Small intestine (tissue), 7 donors: ENCODE measurements around the gene MIS18BP1. TPM values are rescaled to one million over a fixed set of nuclear protein-coding genes. Genes with fewer than 3 reads are reported as not detected.

Experiments used
- DNase-seq, 2 donors: peaks; one replicate each; pipeline versions ENCODE4 v3.0.0 to v3.0.0-alpha.2; 2013
- FAIRE-seq: peaks from 2 replicates; lab custom pipeline; 2012; peaks lifted over from hg19 to GRCh38; lab: Jason Lieb, UNC
- H3K27ac ChIP-seq, 3 donors: one replicate each; pipeline ENCODE4 v1.5.1; 2013; ENCODE audit warnings: low read length in 2 of 3, mild to moderate bottlenecking in 2 of 3, control low read depth in 1 of 3, inconsistent platforms in 1 of 3, low read depth in 1 of 3, moderate library complexity in 1 of 3
- H3K27me3 ChIP-seq, 3 donors: one replicate each; pipeline ENCODE4 v1.6.1; 2013; ENCODE audit warnings: low read length in 3 of 3, inconsistent platforms in 1 of 3; ENCODE audit not compliant: control insufficient read depth in 3 of 3, insufficient read depth in 3 of 3
- H3K36me3 ChIP-seq, 3 donors: one replicate each; pipeline ENCODE4 v1.6.1; 2013; ENCODE audit warnings: low read length in 3 of 3, inconsistent platforms in 1 of 3, low read depth in 1 of 3, mild to moderate bottlenecking in 1 of 3, moderate library complexity in 1 of 3; ENCODE audit not compliant: control insufficient read depth in 3 of 3, insufficient read depth in 2 of 3
- H3K4me1 ChIP-seq, 3 donors: one replicate each; pipeline ENCODE4 v1.6.1; 2013; ENCODE audit warnings: low read length in 2 of 3, inconsistent platforms in 1 of 3, low read depth in 1 of 3, mild to moderate bottlenecking in 1 of 3, moderate library complexity in 1 of 3; ENCODE audit not compliant: control insufficient read depth in 3 of 3, insufficient read depth in 2 of 3
- H3K4me3 ChIP-seq, 3 donors: one replicate each; pipeline ENCODE4 v1.5.1; 2013; ENCODE audit warnings: low read length in 3 of 3, control low read depth in 1 of 3, inconsistent platforms in 1 of 3, low read depth in 1 of 3, mild to moderate bottlenecking in 1 of 3, moderate library complexity in 1 of 3
- H3K9me3 ChIP-seq, 2 donors: one replicate each; pipeline ENCODE4 v1.6.1; 2013; ENCODE audit warnings: low read depth in 1 of 2, low read length in 1 of 2; ENCODE audit not compliant: control insufficient read depth in 2 of 2, insufficient read depth in 1 of 2
- polyA plus RNA-seq, 4 donors: library from polyadenylated mRNA; stranded (reverse) in 3 of 4; unstranded in 1 of 4; fragments of 200-250 nt in 3 of 4; fragments of 120-200 nt in 1 of 4; gene quantifications; one replicate each; pipeline versions ENCODE4 v1.2.1 to v1.2.3, GENCODE V29; 2013
- donor health status: healthy with polysubstance abuse.
- donor health status: control.
- donor health status: control.
- donor health status: Bipolar disorder and iron deficiency.
- donor health status: healthy.

The MIS18BP1 gene
- polyA plus RNA-seq, 4 donors = 3.6 to 28.1 (median 8.5) TPM

DNA sequence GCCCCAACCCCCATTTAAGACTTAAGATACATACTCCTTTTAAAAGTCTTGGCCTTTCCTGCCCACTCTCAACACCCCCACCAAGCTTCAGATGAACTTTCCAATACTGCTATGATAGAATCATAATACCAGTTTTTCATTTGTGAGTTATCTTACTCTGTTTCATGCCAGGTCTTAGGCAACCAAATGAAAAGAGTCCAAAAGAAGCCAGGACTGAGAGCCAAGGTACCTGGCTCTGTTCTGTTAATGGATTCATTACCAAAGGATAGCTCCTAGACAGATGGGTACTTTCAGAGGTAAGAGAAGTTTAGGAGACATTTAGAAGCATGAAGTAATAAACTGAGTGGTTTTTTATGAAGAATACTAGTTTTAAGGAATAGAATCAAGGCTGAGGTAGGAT lies 83.1 kb downstream of the MIS18BP1 start:
- DNase-seq = no peak
- peaks cover 1 to 8% (median 2%) of the 10 kb centered on the region in 3 donors for H3K36me3 ChIP-seq
- no peaks in the 10 kb centered on the region for H3K27me3 ChIP-seq
- no peak overlapping the region for H3K4me3 ChIP-seq
- no peak overlapping the region for H3K27ac ChIP-seq
- no peak for FAIRE-seq
- peaks cover 0 to 2% of the 10 kb centered on the region in 2 donors for H3K9me3 ChIP-seq
- H3K4me1 ChIP-seq = no peaks in the 10 kb centered on the region

DNA sequence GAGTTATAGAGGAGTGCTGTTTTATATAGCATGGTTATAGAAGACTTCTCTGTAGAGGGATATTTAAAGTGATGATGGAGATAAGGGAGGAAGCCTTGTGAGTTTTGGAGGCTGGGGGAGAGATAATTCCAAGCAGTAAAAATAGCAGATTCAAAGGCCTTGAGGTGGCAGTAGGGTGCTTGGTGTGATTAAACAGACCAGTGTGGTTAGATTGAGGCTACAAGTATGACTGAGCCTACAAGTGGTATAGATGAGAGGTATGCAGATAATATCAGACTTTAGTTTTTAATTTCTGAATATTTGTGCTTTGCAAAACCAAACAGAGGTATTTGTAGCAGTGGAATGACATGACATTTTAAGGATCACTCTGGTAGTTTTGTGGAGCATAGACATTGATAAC lies 96.9 kb downstream of the MIS18BP1 start:
- FAIRE-seq (no peak), DNase-seq (no peak)
- Histone ChIP-seq H3K27me3 (no peaks in the 10 kb centered on the region), H3K9me3 (no peaks in the 10 kb centered on the region), H3K4me3 (no peak overlapping the region), H3K4me1 (no peaks in the 10 kb centered on the region), H3K27ac (no peak overlapping the region), H3K36me3 (peaks cover 0 to 2% (median 0%) of the 10 kb centered on the region in 3 donors)

Other genes with a start within 250 kb of the MIS18BP1 start
- gene PRPF39, start 169.1 kb downstream of the MIS18BP1 start, polyA plus RNA-seq = 10 to 100 TPM; 12.1 to 59.9 (median 32.0) TPM
- 100 to 1,000 TPM in 2 of 4 donors, 10 to 100 TPM in 2; 79.6 to 134 (median 101) TPM for gene FKBP3, start 118.7 kb downstream of the MIS18BP1 start, polyA plus RNA-seq
- gene FANCM, start 117.3 kb downstream of the MIS18BP1 start, polyA plus RNA-seq = 1 to 10 TPM in 3 of 4 donors, under 1 TPM in 1; 0.81 to 4.4 (median 2.1) TPM